ENCODE data around the gene TSLP. TPM values are rescaled to one million over a fixed set of nuclear protein-coding genes. Genes with fewer than 3 reads are reported as not detected.

Gene TSLP
- total and polyA plus RNA-seq, 4 donors = 0.60 to 2.0 (median 1.1) TPM

DNA sequence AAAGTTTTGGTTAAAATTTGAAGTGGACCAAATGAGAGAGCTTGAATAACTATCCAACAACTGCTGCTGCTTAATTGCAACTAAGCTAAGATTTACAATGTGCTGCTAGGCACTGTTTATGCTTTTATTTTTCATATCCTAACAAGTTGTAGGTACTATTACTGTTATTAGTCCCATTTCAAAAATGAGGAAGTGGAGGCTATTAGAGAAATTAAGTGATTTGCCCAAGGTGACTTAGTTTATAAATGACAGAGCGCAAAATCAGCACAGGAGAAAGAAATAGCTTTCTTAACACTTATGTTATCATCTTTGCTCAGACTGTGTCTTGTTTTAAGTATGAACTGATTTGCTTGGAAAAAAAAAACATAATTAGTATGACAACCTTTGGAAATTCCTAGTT, 43.7 kb downstream of the TSLP start:
- TF ChIP-seq, protein P1, sequence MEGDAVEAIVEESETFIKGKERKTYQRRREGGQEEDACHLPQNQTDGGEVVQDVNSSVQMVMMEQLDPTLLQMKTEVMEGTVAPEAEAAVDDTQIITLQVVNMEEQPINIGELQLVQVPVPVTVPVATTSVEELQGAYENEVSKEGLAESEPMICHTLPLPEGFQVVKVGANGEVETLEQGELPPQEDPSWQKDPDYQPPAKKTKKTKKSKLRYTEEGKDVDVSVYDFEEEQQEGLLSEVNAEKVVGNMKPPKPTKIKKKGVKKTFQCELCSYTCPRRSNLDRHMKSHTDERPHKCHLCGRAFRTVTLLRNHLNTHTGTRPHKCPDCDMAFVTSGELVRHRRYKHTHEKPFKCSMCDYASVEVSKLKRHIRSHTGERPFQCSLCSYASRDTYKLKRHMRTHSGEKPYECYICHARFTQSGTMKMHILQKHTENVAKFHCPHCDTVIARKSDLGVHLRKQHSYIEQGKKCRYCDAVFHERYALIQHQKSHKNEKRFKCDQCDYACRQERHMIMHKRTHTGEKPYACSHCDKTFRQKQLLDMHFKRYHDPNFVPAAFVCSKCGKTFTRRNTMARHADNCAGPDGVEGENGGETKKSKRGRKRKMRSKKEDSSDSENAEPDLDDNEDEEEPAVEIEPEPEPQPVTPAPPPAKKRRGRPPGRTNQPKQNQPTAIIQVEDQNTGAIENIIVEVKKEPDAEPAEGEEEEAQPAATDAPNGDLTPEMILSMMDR (IDR thresholded peaks at IDR 0.05; ENCODE audit: control extremely low read depth, extremely low read depth) = no peak
- Histone ChIP-seq H3K9me3 (ENCODE audit: control insufficient read depth in 4 of 4, insufficient read depth in 3 of 4, low read length in 3 of 4) (no peaks in the 10 kb centered on the region), H3K4me3 (no peak overlapping the region), H3K27ac (ENCODE audit: low read depth in 1 of 2, low read length in 1 of 2) (no peak overlapping the region), H3K4me1 (ENCODE audit: control insufficient read depth in 5 of 5, insufficient read depth in 5 of 5, low read length in 5 of 5) (no peaks in the 10 kb centered on the region), H3K27me3 (ENCODE audit: control insufficient read depth in 3 of 3, insufficient read depth in 3 of 3, low read length in 2 of 3) (no peaks in the 10 kb centered on the region), H3K36me3 (ENCODE audit: control insufficient read depth in 4 of 4, insufficient read depth in 4 of 4, low read length in 4 of 4) (peaks cover 3 to 33% (median 26%) of the 10 kb centered on the region in 4 donors), H3K9ac (ENCODE audit: insufficient read depth in 1 of 2, low read length in 2 of 2) (no peak overlapping the region)
- ATAC-seq (ENCODE audit: insufficient read depth, low FRiP score) (no peak), DNase-seq (no peak)
- WGBS, 2 donors = 100% methylated on average over 1 of the region's 1 CpG

DNA sequence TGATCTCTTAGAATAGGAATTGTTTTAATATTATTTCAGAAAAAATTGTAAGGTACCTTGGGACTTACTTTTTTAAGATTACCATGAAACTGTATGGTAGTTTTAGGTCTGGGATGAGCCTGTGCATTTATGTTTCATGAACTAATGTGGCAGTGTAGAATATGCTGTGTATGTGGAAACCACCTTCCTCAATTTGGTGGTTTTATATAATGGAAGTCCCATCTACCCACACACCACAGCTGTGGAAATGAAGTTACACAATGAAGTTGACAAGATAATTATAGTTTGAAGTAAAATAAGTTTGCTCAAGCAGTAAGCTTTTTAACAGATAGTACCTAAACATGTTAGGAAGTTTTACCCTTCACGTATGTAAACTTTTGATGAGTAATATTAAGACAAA, 45.0 kb downstream of the TSLP start:
- H3K36me3 ChIP-seq (ENCODE audit: control insufficient read depth in 4 of 4, insufficient read depth in 4 of 4, low read length in 4 of 4) = peaks cover 3 to 38% (median 27%) of the 10 kb centered on the region in 4 donors
- H3K27me3 ChIP-seq (ENCODE audit: control insufficient read depth in 3 of 3, insufficient read depth in 3 of 3, low read length in 2 of 3) = no peaks in the 10 kb centered on the region
- no peak overlapping the region for H3K27ac ChIP-seq (ENCODE audit: low read depth in 1 of 2, low read length in 1 of 2)
- H3K4me1 ChIP-seq (ENCODE audit: control insufficient read depth in 5 of 5, insufficient read depth in 5 of 5, low read length in 5 of 5) = no peaks in the 10 kb centered on the region
- no peak overlapping the region for H3K9ac ChIP-seq (ENCODE audit: insufficient read depth in 1 of 2, low read length in 2 of 2)
- 36 to 69% methylated on average over 1 of the region's 1 CpG for WGBS, 2 donors
- DNase-seq (no peak), ATAC-seq (ENCODE audit: insufficient read depth, low FRiP score) (no peak)
- TF ChIP-seq, protein P1 (IDR thresholded peaks at IDR 0.05; ENCODE audit: control extremely low read depth, extremely low read depth) = no peak
- H3K4me3 ChIP-seq = no peak overlapping the region
- H3K9me3 ChIP-seq (ENCODE audit: control insufficient read depth in 4 of 4, insufficient read depth in 3 of 4, low read length in 3 of 4) = no peaks in the 10 kb centered on the region

DNA sequence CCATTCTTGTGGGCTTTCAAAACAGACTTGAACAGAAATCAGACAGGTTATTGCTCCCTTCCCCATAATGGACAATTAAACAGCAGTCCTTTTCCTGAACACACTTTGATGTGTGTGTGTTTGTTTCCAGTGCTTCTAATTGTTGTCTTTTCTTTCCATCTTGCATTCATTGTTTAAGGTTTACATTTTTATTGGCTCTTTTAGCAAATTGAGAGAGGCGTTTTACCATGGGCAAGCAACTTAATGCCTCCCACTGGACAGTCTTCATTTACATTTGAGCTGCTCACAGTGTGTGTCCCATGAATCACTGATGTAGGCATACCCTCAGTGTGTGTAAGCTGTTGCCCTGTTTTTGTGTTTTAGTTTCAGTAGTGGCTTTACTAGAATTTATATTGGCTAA, 45.6 kb downstream of the TSLP start:
- H3K36me3 ChIP-seq (ENCODE audit: control insufficient read depth in 4 of 4, insufficient read depth in 4 of 4, low read length in 4 of 4) = peaks cover 3 to 41% (median 28%) of the 10 kb centered on the region in 4 donors
- 85 to 94% methylated on average over 1 of the region's 1 CpG for WGBS, 2 donors
- H3K9me3 ChIP-seq (ENCODE audit: control insufficient read depth in 4 of 4, insufficient read depth in 3 of 4, low read length in 3 of 4) = no peaks in the 10 kb centered on the region
- no peaks in the 10 kb centered on the region for H3K4me1 ChIP-seq (ENCODE audit: control insufficient read depth in 5 of 5, insufficient read depth in 5 of 5, low read length in 5 of 5)
- H3K27me3 ChIP-seq (ENCODE audit: control insufficient read depth in 3 of 3, insufficient read depth in 3 of 3, low read length in 2 of 3) = no peaks in the 10 kb centered on the region
- H3K4me3 ChIP-seq = no peak overlapping the region
- ATAC-seq (ENCODE audit: insufficient read depth, low FRiP score) (no peak), DNase-seq (no peak)
- TF ChIP-seq, protein P1 (IDR thresholded peaks at IDR 0.05; ENCODE audit: control extremely low read depth, extremely low read depth) = no peak
- no peak overlapping the region for H3K9ac ChIP-seq (ENCODE audit: insufficient read depth in 1 of 2, low read length in 2 of 2)
- H3K27ac ChIP-seq (ENCODE audit: low read depth in 1 of 2, low read length in 1 of 2) = no peak overlapping the region

DNA sequence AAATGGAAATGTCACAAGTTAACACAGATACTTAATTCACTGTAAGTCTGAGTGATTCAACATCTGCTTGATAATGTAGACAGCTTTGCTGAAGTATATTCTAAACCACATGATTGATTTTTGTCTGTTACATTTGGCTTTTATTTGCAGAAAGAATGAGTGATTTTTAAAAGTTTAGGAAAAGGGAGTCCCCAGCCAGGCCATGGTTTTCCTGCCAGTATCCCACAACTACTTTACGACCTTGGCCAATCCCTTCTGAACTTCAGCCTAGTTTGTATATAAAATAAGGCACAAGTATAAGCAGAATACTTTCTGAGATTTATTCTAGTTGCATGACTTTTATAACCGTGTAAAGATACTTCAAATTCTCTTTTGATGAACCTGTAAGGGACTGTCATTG, 47.7 kb downstream of the TSLP start:
- TF ChIP-seq, protein P1 (IDR thresholded peaks at IDR 0.05; ENCODE audit: control extremely low read depth, extremely low read depth) = no peak
- Histone ChIP-seq H3K9me3 (ENCODE audit: control insufficient read depth in 4 of 4, insufficient read depth in 3 of 4, low read length in 3 of 4) (no peaks in the 10 kb centered on the region), H3K36me3 (ENCODE audit: control insufficient read depth in 4 of 4, insufficient read depth in 4 of 4, low read length in 4 of 4) (peaks cover 7 to 40% (median 33%) of the 10 kb centered on the region in 4 donors), H3K27me3 (ENCODE audit: control insufficient read depth in 3 of 3, insufficient read depth in 3 of 3, low read length in 2 of 3) (no peaks in the 10 kb centered on the region), H3K27ac (ENCODE audit: low read depth in 1 of 2, low read length in 1 of 2) (no peak overlapping the region), H3K4me1 (ENCODE audit: control insufficient read depth in 5 of 5, insufficient read depth in 5 of 5, low read length in 5 of 5) (no peaks in the 10 kb centered on the region), H3K9ac (ENCODE audit: insufficient read depth in 1 of 2, low read length in 2 of 2) (no peak overlapping the region), H3K4me3 (no peak overlapping the region)
- DNase-seq (no peak), ATAC-seq (ENCODE audit: insufficient read depth, low FRiP score) (no peak)
- 68 to 92% methylated on average over 2 of the region's 2 CpGs for WGBS, 2 donors
